HCT116 (cell line): ENCODE measurements around the gene ACOX3. TPM values are rescaled to one million over a fixed set of nuclear protein-coding genes. Genes with fewer than 3 reads are reported as not detected.

Experiments
- ATAC-seq: fragments of 200-7000 bp; cut with Tn5 transposase; 2 replicates; pipeline ENCODE4 v1.9.1; 2020; ENCODE audit warnings: mild to moderate bottlenecking, moderate library complexity
- BruUV-seq: library from RNA; stranded (reverse); fragments of 400-500 nt; replicated peaks from 2 replicates; lab custom pipeline; 2021; lab: Mats Ljungman, UMichigan
- CTCF ChIA-PET: fragments of 300-600 bp; sonication (Branson Sonifier 250); formaldehyde crosslinking; loops from one replicate; lab custom pipeline; 2021; ENCODE audit warnings: antibody characterized with exemption; lab: Charles Lee
- POLR2A ChIA-PET: fragments of 300-600, 350-600 bp; sonication (Branson Sonifier 250); formaldehyde crosslinking; loops from one replicate; lab custom pipeline; 2021; ENCODE audit warnings: antibody characterized with exemption; lab: Charles Lee
- RAD21 ChIA-PET, 2 experiments: fragments of 300-600 bp; sonication (Branson Sonifier 250); formaldehyde crosslinking; loops; one replicate each; lab custom pipeline; 2023; ENCODE audit warnings: low total read pairs in 2 of 2; ENCODE audit not compliant: uncharacterized antibody in 2 of 2, unreplicated experiment in 2 of 2, low non-redundant PET in 1 of 2; lab: Charles Lee
- DNase-seq: peaks from one replicate; pipeline ENCODE4 v3.0.0-alpha.2; 2010; ENCODE audit warnings: low read depth, low spot score
- H2AFZ ChIP-seq: fragments of 200-600 bp; shearing (Covaris generic), sonication (generic); 2 replicates; pipeline ENCODE4 v1.6.1; 2017; ENCODE audit warnings: low read depth, mixed run types, mixed read lengths, antibody characterized with exemption, low read length; ENCODE audit not compliant: poor library complexity, severe bottlenecking
- H3K27ac ChIP-seq: 2 replicates; pipeline ENCODE4 v1.5.1; 2012; ENCODE audit warnings: low read depth, low read length
- H3K27me3 ChIP-seq: fragments of 200-600 bp; sonication (generic); 2 replicates; pipeline ENCODE4 v1.6.1; 2016; ENCODE audit warnings: mixed run types, low read length, mixed read lengths; ENCODE audit not compliant: insufficient read depth
- H3K36me3 ChIP-seq, 2 experiments: fragments of 200-500 bp in 1 of 2; fragments of 200-600 bp in 1 of 2; sonication (Bioruptor generic) in 1 of 2; sonication (generic) in 1 of 2; 2 replicates each; pipeline versions ENCODE4 v1.5.1 to v1.6.1; 2014 to 2016; ENCODE audit warnings: low read length in 2 of 2, inconsistent platforms in 1 of 2, mixed read lengths in 1 of 2, mixed run types in 1 of 2; ENCODE audit not compliant: insufficient read depth in 2 of 2, control insufficient read depth in 1 of 2
- H3K4me1 ChIP-seq, 2 experiments: fragments of 200-600 bp in 1 of 2; sonication (generic) in 1 of 2; 2 replicates each; pipeline versions ENCODE4 v1.5.1 to v1.6.1; 2012 to 2017; ENCODE audit warnings: low read length in 2 of 2, inconsistent platforms in 1 of 2, mild to moderate bottlenecking in 1 of 2, mixed read lengths in 1 of 2, mixed run types in 1 of 2, moderate library complexity in 1 of 2; ENCODE audit not compliant: insufficient read depth in 2 of 2, control insufficient read depth in 1 of 2
- H3K4me2 ChIP-seq: fragments of 200-600 bp; sonication (generic); 2 replicates; pipeline ENCODE4 v1.6.1; 2017; ENCODE audit warnings: mixed run types, low read length, mixed read lengths
- H3K4me3 ChIP-seq, 2 experiments: fragments of 200-600 bp in 1 of 2; sonication (generic) in 1 of 2; replicated peaks in 1 of 2; 2 replicates each; pipeline ENCODE4 v1.5.1; 2011 to 2016; ENCODE audit warnings: low read length in 2 of 2, control low read depth in 1 of 2, low read depth in 1 of 2, mild to moderate bottlenecking in 1 of 2, mixed read lengths in 1 of 2, mixed run types in 1 of 2
- H3K79me2 ChIP-seq: fragments of 200-600 bp; sonication (generic); 2 replicates; pipeline ENCODE4 v1.6.1; 2017; ENCODE audit warnings: mild to moderate bottlenecking, mixed run types, low read length, moderate library complexity, mixed read lengths; ENCODE audit not compliant: insufficient read depth
- H3K9ac ChIP-seq: fragments of 200-600 bp; sonication (generic); 2 replicates; pipeline ENCODE4 v1.6.1; 2016; ENCODE audit warnings: low read length, mixed read lengths
- H3K9me2 ChIP-seq: fragments of 200-600 bp; sonication (generic), shearing (Covaris generic); 2 replicates; pipeline ENCODE4 v1.6.1; 2017; ENCODE audit warnings: mixed run types, mild to moderate bottlenecking, moderate library complexity; ENCODE audit not compliant: insufficient read depth
- H3K9me3 ChIP-seq, 2 experiments: fragments of 200-500 bp in 1 of 2; fragments of 200-600 bp in 1 of 2; sonication (Bioruptor generic) in 1 of 2; sonication (generic) in 1 of 2; 2 replicates each; pipeline ENCODE4 v1.6.1; 2014 to 2017; ENCODE audit warnings: low read length in 2 of 2, mixed read lengths in 2 of 2, inconsistent platforms in 1 of 2, low read depth in 1 of 2, mild to moderate bottlenecking in 1 of 2, mixed run types in 1 of 2, moderate library complexity in 1 of 2; ENCODE audit not compliant: control insufficient read depth in 1 of 2, insufficient read depth in 1 of 2
- H4K20me1 ChIP-seq: fragments of 200-600 bp; sonication (generic), shearing (Covaris generic); 2 replicates; pipeline ENCODE4 v1.6.1; 2017; ENCODE audit warnings: mixed run types, mild to moderate bottlenecking, moderate library complexity; ENCODE audit not compliant: insufficient read depth
- EZH2 ChIP-seq: fragments of 200-600 bp; sonication (generic); IDR thresholded peaks from 2 replicates; pipeline ENCODE4 v1.6.1; 2017; ENCODE audit warnings: antibody characterized with exemption, mixed run types
- MAX ChIP-seq: IDR thresholded peaks from 2 replicates; pipeline ENCODE4 v1.6.1; 2012
- SIN3A ChIP-seq: IDR thresholded peaks from 2 replicates; pipeline ENCODE4 v1.6.1; 2012; ENCODE audit warnings: low read depth
- YY1 ChIP-seq: IDR thresholded peaks from 2 replicates; pipeline ENCODE4 v1.6.1; 2011; ENCODE audit warnings: low read length, low read depth, moderate library complexity, mild to moderate bottlenecking; ENCODE audit not compliant: insufficient replicate concordance; ENCODE audit errors: extremely low read depth
- ZFX ChIP-seq: fragments of 450-650 bp; IDR thresholded peaks from 2 replicates; pipeline ENCODE4 v1.6.1; 2017
- ZNF274 ChIP-seq: fragments of 200-500 bp; sonication (Bioruptor generic); IDR thresholded peaks from 2 replicates; pipeline ENCODE4 v1.6.1; 2014; ENCODE audit warnings: mild to moderate bottlenecking, low read depth, low read length, inconsistent platforms
- intact Hi-C: fragments of 100-400 bp; cut with micrococcal nuclease; formaldehyde crosslinking; loops from 2 replicates; pipeline ENCODE4 v1.10.0; 2022
- total RNA-seq: library from RNA; stranded (reverse); gene quantifications from one replicate; pipeline ENCODE4 v1.2.1, GENCODE V29; 2021; ENCODE audit not compliant: unreplicated experiment

Gene ACOX3
- total RNA-seq, 1 experiment from 2014 or later = 16.9 TPM

- Histone ChIP-seq H3K9me3 (no peaks in the 10 kb centered on the region), H3K27me3 (no peaks in the 10 kb centered on the region)
- DNase-seq = no peak
- TF ChIP-seq MAX (no peak), EZH2 (no peak), ZNF274 (no peak)
- TF ChIP-seq, all 23 proteins: peak for 0
- no peaks in the 10 kb centered on the region for H3K79me2 ChIP-seq
- no peak for ATAC-seq
- H3K27ac ChIP-seq = no peak overlapping the region
- H2AFZ ChIP-seq = no peak overlapping the region
- no TSS peak for BruUV-seq
- no peaks in the 10 kb centered on the region for H3K4me1 ChIP-seq
- no peaks in the 10 kb centered on the region for H3K36me3 ChIP-seq
- no peak overlapping the region for H3K4me2 ChIP-seq
- RAD21 ChIA-PET = no interaction called here
- intact Hi-C loops = no loop called here
- H3K4me3 ChIP-seq = no peak overlapping the region
- CTCF ChIA-PET = no interaction called here
- H3K9ac ChIP-seq = no peak overlapping the region
- no peaks in the 10 kb centered on the region for H4K20me1 ChIP-seq
- H3K9me2 ChIP-seq = no peaks in the 10 kb centered on the region
- POLR2A ChIA-PET = no interaction called here
Measured at GRCh38 chr4:8328456-8328855, 112.1 kb downstream of the ACOX3 start.

GRCh38 chr4:8326206-8326605 lies 114.3 kb downstream of the ACOX3 start:
- intact Hi-C loops = no loop called here
- ATAC-seq = no peak

More at GRCh38 chr4:8326206-8326605, 114.3 kb downstream of the ACOX3 start:
- DNase-seq = no peak
- H4K20me1 ChIP-seq = no peaks in the 10 kb centered on the region
- POLR2A ChIA-PET = no interaction called here
- no peaks in the 10 kb centered on the region for H3K4me1 ChIP-seq
- H3K9me3 ChIP-seq = no peaks in the 10 kb centered on the region
- H2AFZ ChIP-seq = no peak overlapping the region
- RAD21 ChIA-PET = no interaction called here
- H3K9ac ChIP-seq = no peak overlapping the region
- BruUV-seq = no TSS peak
- H3K36me3 ChIP-seq = no peaks in the 10 kb centered on the region
- no peak overlapping the region for H3K4me2 ChIP-seq
- H3K79me2 ChIP-seq = no peaks in the 10 kb centered on the region
- H3K4me3 ChIP-seq = no peak overlapping the region
- no peak overlapping the region for H3K27ac ChIP-seq
- H3K27me3 ChIP-seq = no peaks in the 10 kb centered on the region
- TF ChIP-seq SIN3A = no peak
- no peak for TF ChIP-seq ZFX
- no peak for TF ChIP-seq YY1
- CTCF ChIA-PET = no interaction called here
- no peaks in the 10 kb centered on the region for H3K9me2 ChIP-seq
